Mucosa of descending colon (tissue), 3 donors: Measurements from ENCODE around the gene DPH2. TPM values are rescaled to one million over a fixed set of nuclear protein-coding genes. Genes with fewer than 3 reads are reported as not detected.

ENCODE experiments used
- ATAC-seq: fragments of 200-7000 bp; cut with Tn5 transposase; one replicate; pipeline ENCODE4 v1.9.1; 2020; ENCODE audit warnings: mild to moderate bottlenecking, moderate library complexity
- DNase-seq, 3 donors: peaks; one replicate each; pipeline ENCODE4 v3.0.0-alpha.2; 2020
- H3K36me3 ChIP-seq: fragments of 200-600 bp; one replicate; pipeline ENCODE4 v1.8.0; 2021; ENCODE audit warnings: low read depth, mild to moderate bottlenecking
- H3K4me1 ChIP-seq: fragments of 200-600 bp; one replicate; pipeline ENCODE4 v1.8.0; 2021; ENCODE audit warnings: low read depth, mild to moderate bottlenecking
- H3K4me3 ChIP-seq: fragments of 200-600 bp; one replicate; pipeline ENCODE4 v1.8.0; 2021; ENCODE audit warnings: mild to moderate bottlenecking
- H3K9me3 ChIP-seq: fragments of 200-600 bp; one replicate; pipeline ENCODE4 v1.8.0; 2021; ENCODE audit warnings: mild to moderate bottlenecking
- CTCF ChIP-seq: fragments of 200-600 bp; IDR thresholded peaks from one replicate; pipeline ENCODE4 v1.8.0; 2022; ENCODE audit warnings: antibody characterized with exemption, mild to moderate bottlenecking
- intact Hi-C, 2 donors: fragments of 100-400 bp; cut with DNase I in 1 of 2; cut with micrococcal nuclease in 1 of 2; formaldehyde crosslinking; loops; one replicate each; pipeline versions ENCODE4 v1.11.0 to v1.11.1; 2022; cut with DNase I, micrococcal nuclease
- total RNA-seq, 3 donors: library from RNA; stranded (reverse); fragmentation: NEBNext Ultra II Directional in 2 of 3; extraction: Animal tissue kit (Norgen Biotek cat#: 25700) in 2 of 3; gene quantifications; one replicate each; pipeline versions ENCODE4 v1.2.1 to v1.2.4, GENCODE V29; 2021 to 2023
- donor health status: DM: no; HTN: no; CAD: no; lungs with moderate emphysema.
- donor health status: DM: no; HTN: no; CAD: no.
- donor health status: DM: no; HTN: yes; CAD: no.

DPH2 gene
- total RNA-seq, 3 donors from 2014 or later = 16.5 to 23.3 (median 17.9) TPM

GRCh38 chr1:44002606-44003157 is 32.9 kb downstream of the DPH2 start:
- TF ChIP-seq CTCF = no peak
- H3K4me3 ChIP-seq = no peak overlapping the region
- intact Hi-C loops = no loop called here
- DNase-seq (no peak), ATAC-seq (no peak)
- no peaks in the 10 kb centered on the region for H3K36me3 ChIP-seq
- H3K4me1 ChIP-seq = peaks cover 10% of the 10 kb centered on the region
- H3K9me3 ChIP-seq = no peaks in the 10 kb centered on the region

- no peak overlapping the region for H3K4me3 ChIP-seq
- ATAC-seq (no peak), DNase-seq (no peak)
- TF ChIP-seq CTCF = no peak
- peaks cover 22% of the 10 kb centered on the region for H3K4me1 ChIP-seq
- no peaks in the 10 kb centered on the region for H3K36me3 ChIP-seq
- intact Hi-C loops = loop anchor here in 1 of 2 donors (5.0 kb wide), 1 partner anchor 39 kb away; no protein-coding TSS in a partner anchor
- H3K9me3 ChIP-seq = no peaks in the 10 kb centered on the region
Measured at GRCh38 chr1:44008259-44008658, 38.4 kb downstream of the DPH2 start.

GRCh38 chr1:44010935-44011471 is 41.2 kb downstream of the DPH2 start:
- H3K36me3 ChIP-seq = no peaks in the 10 kb centered on the region
- H3K4me1 ChIP-seq = peaks cover 32% of the 10 kb centered on the region
- no peak overlapping the region for H3K4me3 ChIP-seq
- TF ChIP-seq CTCF = no peak
- no peaks in the 10 kb centered on the region for H3K9me3 ChIP-seq
- intact Hi-C loops = no loop called here
- DNase-seq = no peak
- no peak for ATAC-seq

- peak in 1 of 3 donors; percentile 62 for DNase-seq
- intact Hi-C loops = no loop called here
Measured at GRCh38 chr1:44012404-44012803, 42.6 kb downstream of the DPH2 start.

GRCh38 chr1:44012941-44013609 is 43.3 kb downstream of the DPH2 start:
- DNase-seq (peak in 1 of 3 donors; percentile 28), ATAC-seq (no peak)
- no peaks in the 10 kb centered on the region for H3K36me3 ChIP-seq
- H3K4me1 ChIP-seq = peaks cover 32% of the 10 kb centered on the region
- intact Hi-C loops = no loop called here
- H3K9me3 ChIP-seq = no peaks in the 10 kb centered on the region
- TF ChIP-seq CTCF = no peak
- H3K4me3 ChIP-seq = no peak overlapping the region

More at GRCh38 chr1:44012404-44012803, 42.6 kb downstream of the DPH2 start:
- Histone ChIP-seq H3K4me3 (no peak overlapping the region), H3K4me1 (peaks cover 32% of the 10 kb centered on the region), H3K9me3 (no peaks in the 10 kb centered on the region), H3K36me3 (no peaks in the 10 kb centered on the region)
- ATAC-seq = peak; percentile 2
- no peak for TF ChIP-seq CTCF
